SK-N-MC (cell line): Measurements from ENCODE around the gene C1orf50.

Experiments
- EZH2 ChIP-seq: fragments of 200-600 bp; sonication (generic); IDR thresholded peaks from one replicate; pipeline ENCODE4 v1.6.1; 2017; ENCODE audit warnings: antibody characterized with exemption
- POLR2AphosphoS5 ChIP-seq: IDR thresholded peaks from 2 replicates; pipeline ENCODE4 v1.6.1; 2012; ENCODE audit warnings: mild to moderate bottlenecking, low read depth, low read length, borderline replicate concordance

GRCh38 chr1:42822800-42823392 lies 55.8 kb downstream of the C1orf50 start:
- TF ChIP-seq EZH2 (no peak), POLR2AphosphoS5 (peak; percentile 24; the same call in 1 of the 2 replicates)
